ENCODE results near the gene IL10RB.
"Not testable (repeated sequence)": the region's sequence is repeated elsewhere in the genome, so short reads cannot be mapped to it uniquely, and the experiment has no call there.

Gene IL10RB

GRCh38 chr21:33302796-33303195 is 36.6 kb downstream of the IL10RB start:
- no peak for DNase-seq (ENCODE audit: low spot score)

GRCh38 chr21:33305344-33305671 is 39.1 kb downstream of the IL10RB start:
- no peak for DNase-seq (ENCODE audit: low spot score)

GRCh38 chr21:33305938-33306337 is 39.8 kb downstream of the IL10RB start:
- DNase-seq (ENCODE audit: low spot score) = no peak

- DNase-seq (ENCODE audit: low spot score) = no peak
These were observed 42.7 kb downstream of the IL10RB start for GRCh38 chr21:33308586-33309490.

GRCh38 chr21:33309778-33310177 is 43.6 kb downstream of the IL10RB start:
- no peak for DNase-seq (ENCODE audit: low spot score)

- DNase-seq (ENCODE audit: low spot score) = no peak
These were observed 46.0 kb downstream of the IL10RB start for GRCh38 chr21:33312121-33312520.

GRCh38 chr21:33313183-33313582 is 47.0 kb downstream of the IL10RB start:
- DNase-seq (ENCODE audit: low spot score) = no peak

- DNase-seq (ENCODE audit: low spot score) = no peak
These were observed 47.4 kb downstream of the IL10RB start for GRCh38 chr21:33313611-33314010.

- no peak for DNase-seq (ENCODE audit: low spot score)
These were observed 47.9 kb downstream of the IL10RB start for GRCh38 chr21:33314111-33314510.

GRCh38 chr21:33315946-33316710 is 50.0 kb downstream of the IL10RB start:
- DNase-seq (ENCODE audit: low spot score) = no peak

- no peak for DNase-seq (ENCODE audit: low spot score)
These were observed 51.0 kb downstream of the IL10RB start for GRCh38 chr21:33317145-33317544.

GRCh38 chr21:33317786-33318486 is 51.8 kb downstream of the IL10RB start:
- no peak for DNase-seq (ENCODE audit: low spot score)

GRCh38 chr21:33321005-33321404 is 54.8 kb downstream of the IL10RB start:
- not testable (repeated sequence) for DNase-seq (ENCODE audit: low spot score)

- not testable (repeated sequence) for DNase-seq (ENCODE audit: low spot score)
These were observed 57.4 kb downstream of the IL10RB start for GRCh38 chr21:33323610-33324009.

- peak; percentile 98 for DNase-seq (ENCODE audit: low spot score)
These were observed 58.4 kb downstream of the IL10RB start, which contains the start of gene IFNAR1 for GRCh38 chr21:33324291-33325221. TSS of gene IFNAR1 (plus strand) at chr21:33324970. CDS start at chr21:33325056, 86 bp downstream.

- peak; percentile 68 for DNase-seq (ENCODE audit: low spot score)
These were observed 59.3 kb downstream of the IL10RB start for GRCh38 chr21:33325222-33326067.

GRCh38 chr21:33327326-33327725 is 61.2 kb downstream of the IL10RB start:
- no peak for DNase-seq (ENCODE audit: low spot score)

- DNase-seq (ENCODE audit: low spot score) = no peak
These were observed 61.7 kb downstream of the IL10RB start for GRCh38 chr21:33327792-33328433.

- no peak for DNase-seq (ENCODE audit: low spot score)
These were observed 64.6 kb downstream of the IL10RB start for GRCh38 chr21:33330726-33331125.

GRCh38 chr21:33332143-33332542 is 66.0 kb downstream of the IL10RB start:
- DNase-seq (ENCODE audit: low spot score) = no peak
